Neuronal stem cell (in vitro differentiated cells): ENCODE data around the gene ANKS1B.

Source experiments
- DNase-seq: peaks from one replicate; pipeline ENCODE4 v3.0.0-alpha.2; 2013; ENCODE audit warnings: low spot score
- H2AFZ ChIP-seq: one replicate; pipeline ENCODE4 v1.6.1; 2013; ENCODE audit warnings: mild to moderate bottlenecking, low read length, inconsistent platforms
- H2AK5ac ChIP-seq: 2 replicates; pipeline ENCODE4 v1.6.1; 2013; ENCODE audit warnings: low read depth, mild to moderate bottlenecking, inconsistent platforms, low read length, moderate library complexity, mixed read lengths
- H2BK120ac ChIP-seq: 2 replicates; pipeline ENCODE4 v1.6.1; 2013; ENCODE audit warnings: low read depth, mild to moderate bottlenecking, inconsistent platforms, low read length, moderate library complexity, mixed read lengths
- H2BK12ac ChIP-seq: one replicate; pipeline ENCODE4 v1.6.1; 2013; ENCODE audit warnings: low read length, inconsistent platforms
- H2BK15ac ChIP-seq: 2 replicates; pipeline ENCODE4 v1.6.1; 2013; ENCODE audit warnings: mild to moderate bottlenecking, low read length, inconsistent platforms, mixed read lengths
- H2BK5ac ChIP-seq: one replicate; pipeline ENCODE4 v1.6.1; 2013; ENCODE audit warnings: inconsistent platforms, mild to moderate bottlenecking, low read length, moderate library complexity
- H3K14ac ChIP-seq: one replicate; pipeline ENCODE4 v1.6.1; 2013; ENCODE audit warnings: low read length, inconsistent platforms
- H3K18ac ChIP-seq: 2 replicates; pipeline ENCODE4 v1.6.1; 2013; ENCODE audit warnings: low read length, inconsistent platforms
- H3K23ac ChIP-seq: 2 replicates; pipeline ENCODE4 v1.6.1; 2013; ENCODE audit warnings: low read depth, mild to moderate bottlenecking, mixed read lengths, low read length, inconsistent platforms; ENCODE audit not compliant: poor library complexity
- H3K27ac ChIP-seq: replicated peaks from 3 replicates; pipeline ENCODE4 v1.5.1; 2013; ENCODE audit warnings: low read length, inconsistent platforms
- H3K27me3 ChIP-seq, 3 experiments: 2 replicates each; pipeline ENCODE4 v1.6.1; 2013; ENCODE audit warnings: low read length in 3 of 3, mild to moderate bottlenecking in 2 of 3, inconsistent platforms in 1 of 3, low read depth in 1 of 3, mixed read lengths in 1 of 3, moderate library complexity in 1 of 3; ENCODE audit not compliant: control insufficient read depth in 3 of 3, insufficient read depth in 3 of 3
- H3K36me3 ChIP-seq, 2 donors: replicated peaks in 1 of 2; 2 replicates each; pipeline ENCODE4 v1.6.1; 2013; ENCODE audit warnings: low read length in 2 of 2; ENCODE audit not compliant: control insufficient read depth in 2 of 2, insufficient read depth in 2 of 2
- H3K4ac ChIP-seq: 2 replicates; pipeline ENCODE4 v1.6.1; 2013; ENCODE audit warnings: inconsistent platforms, mild to moderate bottlenecking, low read length, moderate library complexity
- H3K4me1 ChIP-seq, 2 donors: 1 replicate in 1 of 2; 2 replicates in 1 of 2; pipeline ENCODE4 v1.6.1; 2013; ENCODE audit warnings: low read length in 2 of 2, low read depth in 1 of 2; ENCODE audit not compliant: control insufficient read depth in 2 of 2, insufficient read depth in 1 of 2
- H3K4me2 ChIP-seq: one replicate; pipeline ENCODE4 v1.6.1; 2013; ENCODE audit warnings: mild to moderate bottlenecking, low read length, inconsistent platforms; ENCODE audit not compliant: insufficient read depth, poor library complexity, severe bottlenecking
- H3K4me3 ChIP-seq, 2 donors: 2 replicates each; pipeline ENCODE4 v1.5.1; 2013; ENCODE audit warnings: low read length in 2 of 2, mild to moderate bottlenecking in 2 of 2, inconsistent platforms in 1 of 2, moderate library complexity in 1 of 2
- H3K79me1 ChIP-seq: one replicate; pipeline ENCODE4 v1.6.1; 2013; ENCODE audit warnings: low read depth, mild to moderate bottlenecking, inconsistent platforms, low read length, moderate library complexity
- H3K9ac ChIP-seq: one replicate; pipeline ENCODE4 v1.6.1; 2013; ENCODE audit warnings: mild to moderate bottlenecking, low read depth, low read length, inconsistent platforms; ENCODE audit not compliant: poor library complexity
- H3K9me3 ChIP-seq, 2 donors: replicated peaks in 1 of 2; 2 replicates each; pipeline versions ENCODE3 to v1.6.1; 2013; ENCODE audit warnings: low read length in 2 of 2, mild to moderate bottlenecking in 2 of 2, inconsistent platforms in 1 of 2, low read depth in 1 of 2, mixed read lengths in 1 of 2, moderate library complexity in 1 of 2; ENCODE audit not compliant: control insufficient read depth in 2 of 2, insufficient read depth in 1 of 2
- H4K8ac ChIP-seq: one replicate; pipeline ENCODE4 v1.6.1; 2013; ENCODE audit warnings: low read depth, mild to moderate bottlenecking, inconsistent platforms, low read length, moderate library complexity
- H4K91ac ChIP-seq: one replicate; pipeline ENCODE4 v1.6.1; 2013; ENCODE audit warnings: low read length, low read depth, mild to moderate bottlenecking, inconsistent platforms; ENCODE audit not compliant: poor library complexity
- WGBS, 2 donors: extraction: QIAGEN DNeasy Blood & Tissue Kit; methylation state at CpG; one replicate each; pipeline ENCODE4 v1.1.7; 2013; ENCODE audit warnings: missing lambda C conversion rate in 2 of 2, mixed read lengths in 1 of 2; ENCODE audit not compliant: insufficient read length in 2 of 2, insufficient replicate concordance in 1 of 2; ENCODE audit errors: extremely low coverage in 2 of 2; 5-methylcytosine and 5-hydroxymethylcytosine counted together

The ANKS1B gene

GRCh38 chr12:98791406-98791805 is 1193.3 kb downstream of the ANKS1B start:
- Histone ChIP-seq H3K4ac (no peak overlapping the region), H3K4me1 (no peaks in the 10 kb centered on the region), H2BK120ac (no peak overlapping the region), H3K9ac (no peak overlapping the region), H2BK12ac (no peak overlapping the region), H2BK5ac (no peak overlapping the region), H3K27me3 (no peaks in the 10 kb centered on the region), H2AK5ac (no peak overlapping the region), H3K9me3 (no peaks in the 10 kb centered on the region), H3K23ac (no peak overlapping the region), H3K27ac (no peak overlapping the region), H3K4me2 (no peak overlapping the region), H3K18ac (no peak overlapping the region), H4K91ac (no peak overlapping the region), H2AFZ (no peak overlapping the region), H3K36me3 (no peaks in the 10 kb centered on the region), H3K4me3 (no peak overlapping the region), H4K8ac (no peak overlapping the region), H3K14ac (no peak overlapping the region), H3K79me1 (no peaks in the 10 kb centered on the region), H2BK15ac (no peak overlapping the region)
- no CpG with 5 or more reads among the region's 3 CpGs for WGBS, 2 donors
- no peak for DNase-seq

GRCh38 chr12:98788396-98788795 is 1196.3 kb downstream of the ANKS1B start:
- no peaks in the 10 kb centered on the region for H3K36me3 ChIP-seq
- no peak overlapping the region for H3K4ac ChIP-seq
- no peak for DNase-seq
- H3K4me3 ChIP-seq = no peak overlapping the region
- no CpG with 5 or more reads among the region's 5 CpGs for WGBS, 2 donors
- H3K9ac ChIP-seq = no peak overlapping the region
- H2AK5ac ChIP-seq = no peak overlapping the region
- H3K4me1 ChIP-seq = no peaks in the 10 kb centered on the region
- H4K8ac ChIP-seq = no peak overlapping the region
- no peak overlapping the region for H2BK15ac ChIP-seq
- no peak overlapping the region for H2AFZ ChIP-seq
- no peak overlapping the region for H2BK12ac ChIP-seq
- H2BK120ac ChIP-seq = no peak overlapping the region
- H3K4me2 ChIP-seq = no peak overlapping the region
- H3K18ac ChIP-seq = no peak overlapping the region
- no peaks in the 10 kb centered on the region for H3K79me1 ChIP-seq
- no peaks in the 10 kb centered on the region for H3K9me3 ChIP-seq
- H3K23ac ChIP-seq = no peak overlapping the region
- H3K14ac ChIP-seq = no peak overlapping the region
- H3K27ac ChIP-seq = no peak overlapping the region
- no peak overlapping the region for H2BK5ac ChIP-seq
- no peaks in the 10 kb centered on the region for H3K27me3 ChIP-seq
- H4K91ac ChIP-seq = no peak overlapping the region

GRCh38 chr12:98786653-98787052 is 1198.1 kb downstream of the ANKS1B start:
- H3K4me1 ChIP-seq = no peaks in the 10 kb centered on the region
- H3K18ac ChIP-seq = no peak overlapping the region
- H2BK5ac ChIP-seq = no peak overlapping the region
- no peak overlapping the region for H2BK12ac ChIP-seq
- no peaks in the 10 kb centered on the region for H3K9me3 ChIP-seq
- H3K4me2 ChIP-seq = no peak overlapping the region
- H3K27ac ChIP-seq = no peak overlapping the region
- no peak overlapping the region for H2BK120ac ChIP-seq
- no peak overlapping the region for H2BK15ac ChIP-seq
- no peak overlapping the region for H3K4ac ChIP-seq
- H2AK5ac ChIP-seq = no peak overlapping the region
- WGBS, 2 donors = no CpG with 5 or more reads among the region's 7 CpGs
- no peak overlapping the region for H4K8ac ChIP-seq
- H3K79me1 ChIP-seq = no peaks in the 10 kb centered on the region
- DNase-seq = no peak
- no peak overlapping the region for H3K14ac ChIP-seq
- H2AFZ ChIP-seq = no peak overlapping the region
- no peaks in the 10 kb centered on the region for H3K27me3 ChIP-seq
- no peaks in the 10 kb centered on the region for H3K36me3 ChIP-seq
- H3K23ac ChIP-seq = no peak overlapping the region
- no peak overlapping the region for H3K4me3 ChIP-seq
- H4K91ac ChIP-seq = no peak overlapping the region
- no peak overlapping the region for H3K9ac ChIP-seq

- Histone ChIP-seq H4K8ac (no peak overlapping the region), H2AFZ (no peak overlapping the region), H3K4me3 (no peak overlapping the region), H3K4me2 (no peak overlapping the region), H3K4me1 (peaks cover 0 to 3% of the 10 kb centered on the region in 2 donors), H2AK5ac (no peak overlapping the region), H3K9ac (no peak overlapping the region), H4K91ac (no peak overlapping the region), H3K23ac (no peak overlapping the region), H3K27ac (no peak overlapping the region), H3K9me3 (no peaks in the 10 kb centered on the region), H3K27me3 (no peaks in the 10 kb centered on the region), H2BK15ac (no peak overlapping the region), H3K14ac (no peak overlapping the region), H3K36me3 (no peaks in the 10 kb centered on the region), H2BK120ac (no peak overlapping the region), H3K79me1 (no peaks in the 10 kb centered on the region), H3K18ac (no peak overlapping the region), H2BK12ac (no peak overlapping the region), H2BK5ac (no peak overlapping the region), H3K4ac (no peak overlapping the region)
- DNase-seq = no peak
- WGBS, 2 donors = no CpG with 5 or more reads among the region's 2 CpGs
Measured at GRCh38 chr12:98783420-98783819, 1201.3 kb downstream of the ANKS1B start.
